Measurements from ENCODE around the gene FCHSD2.
"Not testable (repeated sequence)": the region's sequence is repeated elsewhere in the genome, so short reads cannot be mapped to it uniquely, and the experiment has no call there.

- TF ChIP-seq CTCF (conservative IDR thresholded peaks at IDR 0.05 in 1 of 2, IDR thresholded peaks at IDR 0.05 in 1 of 2; ENCODE audit: low read depth in 1 of 2, low read length in 2 of 2); EZH2 (IDR thresholded peaks at IDR 0.05; ENCODE audit: low read length, missing control alignments): not testable (repeated sequence)
These were observed 9.8 kb downstream of the FCHSD2 start for GRCh38 chr11:73132349-73132748.
